Transverse colon (tissue), 3 donors: ENCODE data around the gene CMTM7.
"Not testable (repeated sequence)": the region's sequence is repeated elsewhere in the genome, so short reads cannot be mapped to it uniquely, and the experiment has no call there.

Experiments
- EP300 ChIP-seq: sonication (generic); formaldehyde crosslinking; IDR thresholded peaks from one replicate; pipeline ENCODE4 v1.6.1; 2017; ENCODE audit warnings: antibody characterized with exemption, low read depth
- TF ChIP-seq, protein P1 (sequence below), 5 experiments: fragments of 200-600 bp in 3 of 5; fragments of 450-650 bp in 2 of 5; sonication (generic) in 3 of 5; IDR thresholded peaks; 1 replicate in 2 of 5; 2 replicates in 3 of 5; pipeline ENCODE4 v1.5.1; 2016 to 2017; ENCODE audit warnings: antibody characterized with exemption in 5 of 5, inconsistent platforms in 3 of 5, mild to moderate bottlenecking in 2 of 5, moderate library complexity in 1 of 5

GRCh38 chr3:32464726-32465125 lies 73.1 kb downstream of the CMTM7 start:
- TF ChIP-seq EP300: not testable (repeated sequence)
- TF ChIP-seq, protein P1, sequence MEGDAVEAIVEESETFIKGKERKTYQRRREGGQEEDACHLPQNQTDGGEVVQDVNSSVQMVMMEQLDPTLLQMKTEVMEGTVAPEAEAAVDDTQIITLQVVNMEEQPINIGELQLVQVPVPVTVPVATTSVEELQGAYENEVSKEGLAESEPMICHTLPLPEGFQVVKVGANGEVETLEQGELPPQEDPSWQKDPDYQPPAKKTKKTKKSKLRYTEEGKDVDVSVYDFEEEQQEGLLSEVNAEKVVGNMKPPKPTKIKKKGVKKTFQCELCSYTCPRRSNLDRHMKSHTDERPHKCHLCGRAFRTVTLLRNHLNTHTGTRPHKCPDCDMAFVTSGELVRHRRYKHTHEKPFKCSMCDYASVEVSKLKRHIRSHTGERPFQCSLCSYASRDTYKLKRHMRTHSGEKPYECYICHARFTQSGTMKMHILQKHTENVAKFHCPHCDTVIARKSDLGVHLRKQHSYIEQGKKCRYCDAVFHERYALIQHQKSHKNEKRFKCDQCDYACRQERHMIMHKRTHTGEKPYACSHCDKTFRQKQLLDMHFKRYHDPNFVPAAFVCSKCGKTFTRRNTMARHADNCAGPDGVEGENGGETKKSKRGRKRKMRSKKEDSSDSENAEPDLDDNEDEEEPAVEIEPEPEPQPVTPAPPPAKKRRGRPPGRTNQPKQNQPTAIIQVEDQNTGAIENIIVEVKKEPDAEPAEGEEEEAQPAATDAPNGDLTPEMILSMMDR (IDR thresholded peaks at IDR 0.05): not testable (repeated sequence)
